HEK293T (cell line): ENCODE measurements around the gene NREP.

ENCODE experiments used
- CTCF ChIA-PET: fragments of 350-600 bp; formaldehyde crosslinking; extraction: SDS; loops from one replicate; lab custom pipeline; 2021; ENCODE audit warnings: antibody characterized with exemption, inconsistent platforms; lab: Yijun Ruan, JAX
- POLR2A ChIA-PET: fragments of 350-600 bp; formaldehyde crosslinking; extraction: SDS; loops from one replicate; lab custom pipeline; 2020; ENCODE audit warnings: antibody characterized with exemption, inconsistent platforms; lab: Yijun Ruan, JAX
- DNase-seq: peaks from one replicate; pipeline ENCODE4 v3.0.0; 2012; ENCODE audit warnings: mixed read lengths; ENCODE audit errors: extremely low spot score
- ARNT ChIP-seq: fragments of 450-650 bp; IDR thresholded peaks from 2 replicates; pipeline ENCODE4 v1.6.1; 2017; ENCODE audit warnings: mild to moderate bottlenecking
- BHLHE40 ChIP-seq: fragments of 450-650 bp; IDR thresholded peaks from 2 replicates; pipeline ENCODE4 v1.6.1; 2016; ENCODE audit warnings: mild to moderate bottlenecking, moderate library complexity, borderline replicate concordance
- CTBP1 ChIP-seq: fragments of 450-650 bp; IDR thresholded peaks from 2 replicates; pipeline ENCODE4 v1.6.1; 2016; ENCODE audit warnings: borderline replicate concordance
- ELF4 ChIP-seq: fragments of 450-650 bp; IDR thresholded peaks from 2 replicates; pipeline ENCODE4 v1.6.1; 2017; ENCODE audit warnings: antibody characterized with exemption
- FOXA1 ChIP-seq: fragments of 450-650 bp; IDR thresholded peaks from 2 replicates; pipeline ENCODE4 v1.6.1; 2016; ENCODE audit warnings: mild to moderate bottlenecking
- FOXK2 ChIP-seq: fragments of 450-650 bp; IDR thresholded peaks from 2 replicates; pipeline ENCODE4 v1.6.1; 2016; ENCODE audit warnings: mild to moderate bottlenecking
- FOXM1 ChIP-seq: fragments of 450-650 bp; IDR thresholded peaks from 2 replicates; pipeline ENCODE4 v1.6.1; 2017; ENCODE audit warnings: mild to moderate bottlenecking, borderline replicate concordance
- HDGF ChIP-seq: fragments of 450-650 bp; IDR thresholded peaks from 2 replicates; pipeline ENCODE4 v1.6.1; 2017; ENCODE audit warnings: antibody characterized with exemption, borderline replicate concordance
- L3MBTL2 ChIP-seq: fragments of 450-650 bp; conservative IDR thresholded peaks from 2 replicates; pipeline ENCODE4 v1.6.1; 2016; ENCODE audit warnings: mild to moderate bottlenecking
- LEF1 ChIP-seq: fragments of 450-650 bp; IDR thresholded peaks from 2 replicates; pipeline ENCODE4 v1.6.1; 2017; ENCODE audit warnings: mild to moderate bottlenecking, borderline replicate concordance
- NFRKB ChIP-seq: fragments of 450-650 bp; IDR thresholded peaks from 2 replicates; pipeline ENCODE4 v1.6.1; 2016; ENCODE audit warnings: mild to moderate bottlenecking, moderate library complexity
- PKNOX1 ChIP-seq: fragments of 450-650 bp; IDR thresholded peaks from 2 replicates; pipeline ENCODE4 v1.6.1; 2016
- SP1 ChIP-seq: fragments of 450-650 bp; IDR thresholded peaks from 2 replicates; pipeline ENCODE4 v1.6.1; 2017
- SUZ12 ChIP-seq: fragments of 450-650 bp; IDR thresholded peaks from 2 replicates; pipeline ENCODE4 v1.6.1; 2016; ENCODE audit warnings: mild to moderate bottlenecking
- TARDBP ChIP-seq: fragments of 450-650 bp; IDR thresholded peaks from 2 replicates; pipeline ENCODE4 v1.6.1; 2016
- ZNF384 ChIP-seq: fragments of 450-650 bp; IDR thresholded peaks from 2 replicates; pipeline ENCODE4 v1.6.1; 2016

NREP gene, protein sequence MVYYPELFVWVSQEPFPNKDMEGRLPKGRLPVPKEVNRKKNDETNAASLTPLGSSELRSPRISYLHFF

GRCh38 chr5:111756581-111757354, at the start of gene NREP:
Gene NREP, minus strand, starts transcription at chr5:111757194. Its CDS starts 1,422 bp downstream, at chr5:111755772.
- CTCF ChIA-PET = interaction anchor here (1.0 to 1.1 kb wide), 2 partner anchors 14 to 158 kb away, joined by 3 read pairs; no protein-coding TSS in a partner anchor
- DNase-seq = no peak
- POLR2A ChIA-PET = interaction anchor here (1.2 to 1.8 kb wide), 7 partner anchors 9 to 404 kb away, joined by 3 to 7 read pairs (median 4); no protein-coding TSS in a partner anchor
- no peak for TF ChIP-seq FOXA1
- no peak for TF ChIP-seq PKNOX1
- TF ChIP-seq ZNF384 = no peak
- no peak for TF ChIP-seq FOXK2
- TF ChIP-seq CTBP1 = no peak
- no peak for TF ChIP-seq SUZ12
- no peak for TF ChIP-seq SP1
- TF ChIP-seq NFRKB = no peak
- TF ChIP-seq BHLHE40 = no peak

GRCh38 chr5:111806753-111807152, 49.8 kb upstream of the NREP start:
- no peak for TF ChIP-seq FOXK2
- ChIA-PET POLR2A (no interaction called here), CTCF (no interaction called here)
- no peak for DNase-seq

DNA sequence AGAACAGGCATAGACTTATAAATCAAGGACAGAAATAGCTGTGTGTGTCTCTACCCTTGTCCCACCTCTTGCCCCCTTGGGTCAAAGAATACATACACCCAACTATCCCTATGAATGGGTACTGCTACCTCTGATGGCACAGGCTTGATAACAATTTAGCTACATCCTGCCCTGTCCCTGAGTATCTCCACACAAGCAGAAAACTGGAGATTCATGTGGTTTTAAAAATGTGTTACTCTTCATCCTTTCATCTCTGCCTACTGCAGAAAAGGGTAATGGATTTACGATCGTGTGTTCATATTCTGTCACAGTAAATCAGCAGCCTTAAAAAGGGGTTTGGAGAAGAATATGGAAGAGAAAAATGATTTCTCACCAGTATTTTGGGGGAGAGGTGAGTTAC, 49.2 kb upstream of the NREP start:
- TF ChIP-seq HDGF = no peak
- TF ChIP-seq FOXK2 = no peak
- no peak for TF ChIP-seq ZNF384
- no peak for TF ChIP-seq CTBP1
- no peak for TF ChIP-seq ELF4
- no peak for TF ChIP-seq FOXA1
- POLR2A ChIA-PET = no interaction called here
- no peak for DNase-seq
- CTCF ChIA-PET = interaction anchor here (0.8 kb wide), 1 partner anchor 13 kb away, joined by 3 read pairs; no protein-coding TSS in a partner anchor

- ChIA-PET CTCF (interaction anchor here (0.6 kb wide), 1 partner anchor 49 kb away, joined by 3 read pairs; no protein-coding TSS in a partner anchor), POLR2A (no interaction called here)
- DNase-seq = no peak
- TF ChIP-seq PKNOX1 (no peak), ZNF384 (no peak), TARDBP (no peak), ARNT (no peak), NFRKB (no peak), CTBP1 (no peak), L3MBTL2 (no peak), FOXK2 (no peak), SP1 (no peak), FOXM1 (no peak), LEF1 (no peak)
Measured at GRCh38 chr5:111805071-111805470, 48.1 kb upstream of the NREP start.

GRCh38 chr5:111800351-111800750, 43.4 kb upstream of the NREP start:
- CTCF ChIA-PET = no interaction called here

DNA sequence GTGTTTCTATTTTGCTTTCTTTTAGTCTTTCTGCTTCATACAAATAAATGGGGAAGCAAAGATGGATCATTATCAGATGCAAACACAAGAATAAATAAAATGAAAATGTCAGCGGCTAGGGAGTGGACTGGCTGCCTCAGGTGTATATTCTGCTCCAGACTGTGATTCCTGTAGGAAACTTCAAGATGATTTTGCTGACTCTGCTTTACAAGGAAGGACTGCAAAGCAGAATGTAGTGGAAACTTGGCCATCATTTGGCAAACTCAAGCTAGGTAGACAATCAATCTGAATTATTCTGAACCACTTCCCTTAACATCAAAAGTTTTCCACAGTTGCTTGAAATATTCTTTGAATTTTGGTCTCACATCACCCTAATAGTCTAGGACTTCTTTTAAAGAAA, 38.1 kb upstream of the NREP start:
- CTCF ChIA-PET = no interaction called here
- no peak for TF ChIP-seq ZNF384
- no peak for DNase-seq
- POLR2A ChIA-PET = no interaction called here

More at GRCh38 chr5:111800351-111800750, 43.4 kb upstream of the NREP start:
- POLR2A ChIA-PET = no interaction called here
- no peak for TF ChIP-seq PKNOX1
- TF ChIP-seq SUZ12 = no peak
- no peak for TF ChIP-seq HDGF
- no peak for TF ChIP-seq BHLHE40
- TF ChIP-seq SP1 = no peak
- no peak for TF ChIP-seq ELF4
- no peak for TF ChIP-seq FOXK2
- no peak for TF ChIP-seq TARDBP
- DNase-seq = no peak

GRCh38 chr5:111792471-111793058, 35.6 kb upstream of the NREP start:
- DNase-seq = no peak
- POLR2A ChIA-PET = no interaction called here
- TF ChIP-seq BHLHE40 (no peak), HDGF (no peak), ZNF384 (no peak), PKNOX1 (no peak), L3MBTL2 (no peak), CTBP1 (no peak), FOXM1 (no peak)
- CTCF ChIA-PET = no interaction called here
